KMS-11 (cell line): ENCODE data around the gene PCDHB5.
"Not testable (repeated sequence)": the region's sequence is repeated elsewhere in the genome, so short reads cannot be mapped to it uniquely, and the experiment has no call there.

ENCODE experiments used
- H2AFZ ChIP-seq: fragments of 200-600 bp; sonication (generic); 2 replicates; pipeline ENCODE4 v1.6.1; 2016; ENCODE audit warnings: antibody characterized with exemption, mixed run types, low read depth
- H3K27ac ChIP-seq: fragments of 200-600 bp; sonication (generic); 2 replicates; pipeline ENCODE4 v1.6.1; 2016; ENCODE audit warnings: mild to moderate bottlenecking, mixed run types
- H3K27me3 ChIP-seq: fragments of 200-600 bp; sonication (generic); 2 replicates; pipeline ENCODE4 v1.6.1; 2017; ENCODE audit warnings: mild to moderate bottlenecking, low read depth, mixed run types, moderate library complexity; ENCODE audit not compliant: insufficient read depth
- H3K36me3 ChIP-seq: fragments of 200-600 bp; sonication (generic); 2 replicates; pipeline ENCODE4 v1.6.1; 2017; ENCODE audit warnings: mild to moderate bottlenecking, mixed run types; ENCODE audit not compliant: insufficient read depth
- H3K4me1 ChIP-seq: fragments of 200-600 bp; sonication (generic); 2 replicates; pipeline ENCODE4 v1.6.1; 2016; ENCODE audit warnings: mild to moderate bottlenecking, low read depth, mixed run types; ENCODE audit not compliant: poor library complexity, severe bottlenecking
- H3K4me2 ChIP-seq: fragments of 200-600 bp; sonication (generic); 2 replicates; pipeline ENCODE4 v1.7.0; 2016; ENCODE audit warnings: mild to moderate bottlenecking, mixed run types
- H3K4me3 ChIP-seq: fragments of 200-600 bp; sonication (generic); IDR thresholded peaks from 2 replicates; pipeline ENCODE4 v1.6.1; 2017; ENCODE audit warnings: low read depth, low read length, mixed read lengths; ENCODE audit not compliant: insufficient read depth
- H3K79me2 ChIP-seq: fragments of 200-600 bp; sonication (generic); 2 replicates; pipeline ENCODE4 v1.6.1; 2016; ENCODE audit warnings: low read depth, mixed run types; ENCODE audit not compliant: insufficient read depth
- H3K9ac ChIP-seq: fragments of 200-600 bp; sonication (generic); 2 replicates; pipeline ENCODE4 v1.6.1; 2016; ENCODE audit warnings: mild to moderate bottlenecking, mixed run types
- H4K20me1 ChIP-seq: fragments of 200-600 bp; sonication (generic); 2 replicates; pipeline ENCODE4 v1.6.1; 2016; ENCODE audit warnings: mild to moderate bottlenecking, mixed run types; ENCODE audit not compliant: insufficient read depth
- CTCF ChIP-seq: fragments of 200-600 bp; sonication (generic); conservative IDR thresholded peaks from 2 replicates; pipeline ENCODE4 v1.6.1; 2017; ENCODE audit warnings: low read depth, mild to moderate bottlenecking, antibody characterized with exemption, low read length, moderate library complexity, mixed read lengths

Gene PCDHB5

GRCh38 chr5:141135030-141135717 is at the start of gene PCDHB5:
PCDHB5 (plus strand) TSS chr5:141135206; CDS start chr5:141135435, 229 bp downstream.
- no peaks in the 10 kb centered on the region for H3K4me1 ChIP-seq
- no peaks in the 10 kb centered on the region for H3K27me3 ChIP-seq
- no peaks in the 10 kb centered on the region for H3K36me3 ChIP-seq
- no peak within 1 kb of the TSS for H3K27ac ChIP-seq
- no peak within 1 kb of the TSS for H3K9ac ChIP-seq
- no peaks in the 10 kb centered on the region for H3K79me2 ChIP-seq
- H3K4me2 ChIP-seq, result no peak within 1 kb of the TSS
- no peak within 1 kb of the TSS for H2AFZ ChIP-seq
- TF ChIP-seq CTCF, result no peak; the same call in 1 of the 2 replicates
- no peaks in the 10 kb centered on the region for H4K20me1 ChIP-seq
- H3K4me3 ChIP-seq, result no peak within 1 kb of the TSS

- Histone ChIP-seq H3K9ac (no peak within 1 kb of the TSS), H4K20me1 (no peaks in the 10 kb centered on the region), H3K4me2 (no peak within 1 kb of the TSS)
Observed at GRCh38 chr5:141094481-141095262, 40.3 kb upstream of the PCDHB5 start, which contains the start of gene PCDHB2. PCDHB2 (plus strand) TSS chr5:141094615; CDS start chr5:141094791, 176 bp downstream.

GRCh38 chr5:141095263-141095641 is 39.8 kb upstream of the PCDHB5 start:
- Histone ChIP-seq H3K4me3 (no peak overlapping the region), H2AFZ (no peak overlapping the region), H3K4me1 (no peaks in the 10 kb centered on the region), H3K27ac (no peak overlapping the region), H3K9ac (no peak overlapping the region), H3K79me2 (no peaks in the 10 kb centered on the region), H3K36me3 (no peaks in the 10 kb centered on the region), H3K4me2 (no peak overlapping the region), H3K27me3 (no peaks in the 10 kb centered on the region), H4K20me1 (no peaks in the 10 kb centered on the region)
- no peak for TF ChIP-seq CTCF

More at GRCh38 chr5:141094481-141095262, 40.3 kb upstream of the PCDHB5 start, which contains the start of gene PCDHB2:
- Histone ChIP-seq H3K79me2 (no peaks in the 10 kb centered on the region), H3K27me3 (no peaks in the 10 kb centered on the region), H3K27ac (no peak within 1 kb of the TSS), H3K4me3 (no peak within 1 kb of the TSS), H3K4me1 (no peaks in the 10 kb centered on the region), H3K36me3 (no peaks in the 10 kb centered on the region), H2AFZ (no peak within 1 kb of the TSS)
- no peak for TF ChIP-seq CTCF

- H3K9ac ChIP-seq, H2AFZ ChIP-seq, H3K79me2 ChIP-seq, H3K36me3 ChIP-seq, H3K4me1 ChIP-seq, H3K27ac ChIP-seq, H3K27me3 ChIP-seq, H3K4me2 ChIP-seq, H4K20me1 ChIP-seq, H3K4me3 ChIP-seq: not testable (repeated sequence)
Observed at GRCh38 chr5:141096181-141096580, 38.8 kb upstream of the PCDHB5 start.

GRCh38 chr5:141096586-141096985 is 38.4 kb upstream of the PCDHB5 start:
- not testable (repeated sequence) for H3K27me3 ChIP-seq, H3K79me2 ChIP-seq, H2AFZ ChIP-seq, H3K9ac ChIP-seq, H4K20me1 ChIP-seq, H3K4me3 ChIP-seq, H3K4me1 ChIP-seq, H3K27ac ChIP-seq, H3K4me2 ChIP-seq, H3K36me3 ChIP-seq
